GM21529 (cell line): ENCODE measurements around the gene MFF.
"Not testable (repeated sequence)": the region's sequence is repeated elsewhere in the genome, so short reads cannot be mapped to it uniquely, and the experiment has no call there.

Experiments
- ATAC-seq: cut with Tn5 transposase; IDR thresholded peaks from one replicate; pipeline ENCODE4 v1.9.1; 2021; ENCODE audit not compliant: unreplicated experiment

Gene MFF

DNA sequence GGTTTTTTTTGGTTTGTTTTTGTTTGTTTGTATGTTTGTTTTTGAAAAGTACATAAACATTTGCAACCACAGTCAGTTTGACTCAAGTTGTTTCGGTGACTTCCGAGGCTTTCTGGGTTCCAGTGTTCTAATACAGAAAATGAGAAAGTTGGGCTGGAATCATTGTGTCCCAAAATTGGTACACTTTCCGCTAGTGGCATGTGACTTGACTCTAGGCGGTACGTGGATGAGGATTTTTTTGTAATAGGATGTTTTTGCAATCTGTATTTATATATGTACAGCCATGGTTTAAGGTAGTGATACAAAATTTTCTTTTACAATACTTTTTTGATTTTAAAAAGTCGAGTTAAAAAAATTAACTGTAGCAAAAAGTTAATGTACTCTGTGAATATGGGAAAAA, 1.7 kb downstream of the MFF start:
- no peak for ATAC-seq

DNA sequence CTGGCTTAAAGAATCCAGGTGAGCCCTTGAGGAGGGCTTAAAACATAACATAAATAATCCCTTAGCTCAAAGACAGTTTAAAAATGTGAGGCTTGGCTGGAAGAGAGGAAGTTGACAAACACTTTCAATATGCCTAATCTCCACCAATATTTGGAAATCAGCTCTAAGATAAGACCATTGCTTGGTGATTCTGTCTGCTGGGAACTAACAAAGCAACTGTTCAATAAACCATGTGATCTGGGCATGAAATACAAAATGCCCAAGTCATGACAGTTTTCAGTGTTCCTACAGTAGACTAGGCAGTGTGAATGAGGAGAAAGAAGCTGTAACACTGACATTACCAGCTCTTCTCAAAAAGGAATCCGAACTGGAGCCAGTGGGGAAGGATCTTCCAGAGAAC, 10.7 kb downstream of the MFF start:
- no peak for ATAC-seq

DNA sequence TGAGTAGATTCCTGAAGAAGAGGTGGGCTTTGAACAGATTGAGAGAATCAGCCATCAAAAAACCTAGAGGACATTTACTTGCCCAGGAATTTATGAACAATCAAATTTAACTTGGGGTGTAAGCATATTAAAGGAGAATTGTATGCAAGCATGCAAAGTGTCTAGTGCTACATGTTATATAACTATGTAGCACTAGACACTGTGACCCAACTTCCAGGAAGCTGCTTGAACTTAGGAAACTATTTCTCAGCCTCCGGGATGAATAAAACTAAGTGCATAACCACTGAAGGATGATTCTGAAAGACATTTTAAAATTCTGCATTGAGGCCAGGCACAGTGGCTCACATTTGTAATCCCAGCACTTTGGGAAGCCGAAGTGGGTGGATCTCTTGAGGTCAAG, 12.4 kb downstream of the MFF start:
- ATAC-seq, result no peak

DNA sequence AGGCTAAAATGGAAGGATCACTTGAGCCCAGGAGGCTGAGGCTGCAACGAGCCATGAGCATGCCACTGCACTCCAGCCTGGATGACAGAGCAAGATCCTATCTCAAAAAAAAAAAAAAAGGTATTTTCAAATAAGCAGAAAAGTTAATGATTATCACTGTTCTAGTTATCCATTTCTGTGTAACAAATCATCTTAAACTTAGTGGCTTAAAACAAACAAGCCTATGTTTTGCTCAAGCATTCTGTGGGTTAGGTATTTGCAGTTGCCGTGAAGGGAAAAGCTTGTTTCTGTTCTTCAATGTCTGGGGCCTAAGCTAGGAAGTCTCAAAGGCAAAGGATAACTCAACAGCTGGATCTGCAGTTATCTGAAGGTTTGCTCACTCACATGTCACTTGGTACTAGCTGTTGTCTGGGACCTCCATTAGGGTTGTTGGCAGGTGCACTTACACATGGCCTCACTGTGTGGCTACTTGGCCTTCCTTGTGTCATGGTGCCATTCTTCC, 14.1 kb downstream of the MFF start:
- ATAC-seq, result no peak

DNA sequence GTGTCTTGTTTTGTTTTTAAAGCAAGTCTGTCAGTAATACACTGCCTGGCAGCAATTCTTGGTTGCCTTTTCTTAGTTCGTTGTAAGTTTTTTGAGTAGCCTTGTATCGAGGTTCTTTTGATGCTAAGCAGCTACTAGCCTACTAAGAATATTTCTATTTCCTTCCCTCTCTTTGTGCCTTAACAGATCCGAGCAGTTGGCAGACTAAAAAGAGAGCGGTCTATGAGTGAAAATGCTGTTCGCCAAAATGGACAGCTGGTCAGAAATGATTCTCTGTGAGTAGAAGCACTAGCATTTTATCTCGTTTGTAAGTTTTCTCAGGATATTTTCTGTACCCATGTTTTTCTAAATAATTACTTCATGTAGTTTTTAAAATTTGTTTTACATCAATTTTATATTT, 15.1 kb downstream of the MFF start:
- ATAC-seq, result no peak

DNA sequence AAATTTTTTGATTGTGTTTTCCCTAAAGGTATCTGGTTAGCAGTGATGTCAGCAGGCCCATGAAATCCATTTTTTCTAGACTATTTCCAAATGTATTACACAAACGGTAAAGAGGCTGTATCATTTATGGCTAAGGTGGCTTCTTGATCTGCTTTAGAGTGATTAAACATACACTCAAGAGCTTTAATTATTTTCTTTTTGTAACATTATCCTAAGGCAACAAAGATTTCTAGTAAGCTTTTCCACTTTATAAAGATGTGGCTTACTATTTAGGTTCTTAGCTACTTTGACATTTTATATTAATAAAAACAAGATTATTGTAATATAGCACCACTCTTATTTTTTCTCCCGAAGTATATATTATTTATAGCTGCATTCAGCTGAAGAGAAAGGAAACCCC, 16.5 kb downstream of the MFF start:
- ATAC-seq, result no peak

DNA sequence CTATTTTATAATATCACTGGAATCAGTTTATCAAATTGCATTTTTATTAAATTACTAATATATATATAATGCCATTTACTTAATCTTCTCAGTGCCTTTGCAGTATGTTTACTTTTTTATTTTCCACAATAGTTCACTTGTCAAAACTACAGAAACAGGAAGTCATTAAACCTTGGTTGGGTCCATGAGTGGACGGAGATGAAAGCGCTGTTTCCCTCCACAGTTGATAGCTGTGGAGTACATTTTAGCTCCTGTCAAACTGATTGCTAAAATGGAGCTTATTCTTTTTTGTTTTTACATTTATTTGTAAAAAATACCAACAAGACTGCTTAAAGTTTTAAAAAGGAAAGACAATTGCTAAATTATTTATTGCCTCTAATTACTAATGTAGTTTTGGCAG, 19.2 kb downstream of the MFF start:
- no peak for ATAC-seq

DNA sequence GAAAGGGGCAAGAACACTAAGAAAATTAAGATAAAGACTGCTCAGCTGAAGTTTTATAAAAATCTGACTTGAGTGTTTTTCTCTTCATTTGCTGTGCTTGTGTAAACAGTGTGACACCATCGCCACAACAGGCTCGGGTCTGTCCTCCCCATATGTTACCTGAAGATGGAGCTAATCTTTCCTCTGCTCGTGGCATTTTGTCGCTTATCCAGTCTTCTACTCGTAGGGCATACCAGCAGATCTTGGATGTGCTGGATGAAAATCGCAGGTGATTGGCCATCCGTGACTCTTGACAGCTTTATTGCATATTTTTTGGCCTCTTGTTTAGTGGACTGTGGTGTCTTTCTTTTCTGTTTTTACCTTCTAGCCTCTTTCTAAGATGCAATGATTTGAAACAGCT, 22.1 kb downstream of the MFF start:
- ATAC-seq, result no peak

DNA sequence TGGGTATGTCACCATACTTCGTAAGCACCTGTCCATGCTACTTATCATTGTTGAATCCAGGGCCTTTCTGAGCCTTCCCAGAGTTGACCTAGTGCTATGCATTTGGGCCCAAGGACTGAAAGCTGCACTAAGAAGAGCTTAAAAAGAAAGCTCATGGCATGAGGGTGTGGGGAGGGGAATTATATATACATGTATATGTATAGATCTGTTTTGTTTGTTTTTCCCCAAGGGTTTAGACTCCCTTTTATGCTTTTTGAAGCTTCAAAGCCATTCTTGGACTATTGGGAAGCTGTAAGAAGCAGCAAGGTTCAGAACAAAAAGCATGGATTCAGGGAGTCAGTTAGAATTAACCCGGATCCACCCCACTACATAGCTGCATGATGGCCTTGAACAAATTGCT, 23.3 kb downstream of the MFF start:
- no peak for ATAC-seq

DNA sequence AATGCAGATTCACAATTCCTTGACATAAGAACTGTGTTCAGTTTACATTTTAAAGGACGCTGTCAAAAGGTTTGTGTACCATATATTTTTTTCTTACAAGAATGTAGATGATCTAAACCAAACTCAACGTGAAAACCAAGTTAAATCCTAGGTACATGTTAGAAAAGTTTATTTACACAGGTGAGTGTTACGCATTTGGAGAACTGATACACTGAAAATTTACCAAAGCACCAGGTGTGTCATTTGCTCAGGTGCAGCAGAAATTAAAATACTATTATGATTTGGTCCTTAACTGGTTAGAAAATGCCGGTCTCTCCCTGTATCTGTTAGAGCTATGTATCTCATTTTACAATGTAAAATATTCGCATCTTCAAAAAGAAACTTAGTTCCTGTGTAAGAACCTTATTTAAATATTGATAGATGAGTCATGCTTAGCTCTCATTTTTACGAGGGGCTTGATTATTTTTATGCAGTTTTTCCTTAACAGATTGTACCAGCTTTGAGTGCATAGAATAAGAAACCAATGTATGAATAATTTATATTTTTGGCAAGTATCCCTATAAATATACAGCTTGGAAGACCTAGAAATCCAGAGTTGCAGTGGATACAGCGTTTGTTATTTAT, 25.1 kb downstream of the MFF start:
- ATAC-seq, result no peak

DNA sequence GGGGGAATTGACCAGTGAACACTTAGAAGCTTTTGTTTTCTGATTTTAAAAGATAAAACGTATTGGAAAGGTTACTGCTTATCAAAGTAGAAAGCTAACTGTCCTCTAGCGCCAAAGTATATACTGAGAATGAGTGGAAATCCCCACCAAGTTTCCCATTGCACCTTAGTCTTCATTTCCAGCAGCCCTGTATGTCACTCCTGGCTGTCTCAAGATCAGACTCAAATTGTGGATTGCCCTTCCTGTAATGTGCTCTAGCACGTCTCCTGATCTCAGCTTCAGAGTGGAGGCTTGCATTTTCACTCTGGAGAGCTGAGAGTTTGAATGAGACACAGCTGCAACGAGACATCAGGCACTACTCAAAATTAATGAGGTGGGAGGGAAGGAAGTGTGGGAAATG, 26.6 kb downstream of the MFF start:
- ATAC-seq, result peak; percentile 87

DNA sequence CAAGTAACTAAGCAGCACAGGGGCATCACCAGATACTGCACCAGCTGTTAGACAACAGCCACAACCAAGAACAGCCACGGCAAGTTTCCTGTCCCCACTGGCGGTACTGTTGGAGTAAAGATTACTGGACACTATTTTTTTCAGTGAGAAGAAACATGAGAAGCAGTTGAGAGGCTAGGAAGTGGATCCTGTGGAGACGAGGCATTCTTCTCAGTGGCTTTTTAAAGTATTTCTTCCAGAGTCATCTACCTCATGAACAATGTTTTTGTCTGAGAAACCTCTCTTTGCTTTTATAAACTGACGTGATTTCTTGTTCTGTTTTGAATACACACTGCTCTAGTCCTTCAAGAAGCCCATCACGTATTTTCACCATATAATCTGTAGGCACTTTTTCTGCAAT, 35.3 kb downstream of the MFF start:
- ATAC-seq, result no peak

DNA sequence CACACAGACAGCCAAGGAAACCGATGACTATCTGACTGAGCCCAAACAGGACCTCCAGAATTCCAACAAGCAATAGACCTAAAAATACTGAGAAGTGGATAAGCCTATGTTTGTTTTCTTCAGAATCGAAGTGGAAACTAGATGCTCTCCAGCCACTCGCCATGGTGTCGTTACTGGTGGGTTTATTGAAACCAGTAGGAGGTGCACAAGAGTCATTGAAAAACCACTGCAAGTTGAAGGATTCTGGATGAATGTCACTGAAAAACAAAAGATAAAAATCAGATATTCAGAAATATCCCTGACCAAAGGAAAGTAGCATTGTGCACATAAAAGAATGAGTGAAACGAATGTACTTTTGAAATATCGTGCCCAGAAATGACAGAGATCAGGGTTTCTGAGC, 38.7 kb downstream of the MFF start:
- ATAC-seq, result no peak

DNA sequence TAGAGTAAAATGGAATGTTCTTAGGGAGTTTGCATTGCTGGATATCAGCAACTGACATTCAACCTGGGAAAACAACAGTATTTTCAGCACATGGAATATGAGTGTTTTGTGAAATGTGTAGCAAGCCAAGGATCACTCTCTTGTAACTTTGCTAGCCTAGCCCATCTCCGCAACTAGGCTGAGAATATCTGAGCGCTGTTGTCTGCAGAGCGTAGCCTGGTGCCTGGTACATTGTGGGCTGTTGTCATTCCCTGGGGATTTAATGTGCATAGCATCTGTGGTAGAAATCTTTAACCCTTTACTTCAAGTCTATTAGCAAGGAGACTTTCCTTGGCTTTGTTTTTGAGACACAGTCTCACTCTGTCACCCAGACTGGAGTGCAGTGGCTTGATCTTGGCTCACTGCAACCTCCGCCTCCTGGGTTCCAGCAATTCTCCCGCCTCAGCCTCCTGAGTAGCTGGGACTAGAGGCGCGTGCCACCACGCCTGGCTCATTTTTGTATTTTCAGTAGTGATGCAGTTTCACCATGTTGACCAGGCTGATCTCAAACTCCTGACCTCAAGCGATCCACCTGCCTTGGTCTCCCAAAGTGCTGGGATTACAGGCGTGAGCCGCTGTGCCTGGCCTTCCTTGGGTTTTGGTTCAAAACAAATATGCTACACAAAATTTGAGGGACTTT, 39.7 kb downstream of the MFF start:
- ATAC-seq, result not testable (repeated sequence)

DNA sequence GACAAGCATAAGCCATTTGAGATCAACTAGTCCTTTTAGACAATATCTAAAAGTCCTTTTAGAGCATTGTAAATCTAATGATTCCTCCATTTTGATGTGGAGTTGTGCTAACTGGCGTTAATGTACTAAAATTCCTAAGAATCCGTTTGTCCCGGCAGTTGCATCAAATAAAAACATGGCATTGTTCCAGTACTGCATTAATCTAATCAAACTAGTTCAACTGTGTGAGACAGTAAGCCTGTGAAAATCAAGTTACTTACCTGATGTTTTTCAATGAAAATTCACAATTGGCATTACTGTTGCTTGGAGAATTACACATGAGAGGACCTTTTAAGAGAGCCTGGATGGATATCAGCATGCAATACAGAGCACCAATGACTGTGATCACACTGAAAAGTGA, 40.8 kb downstream of the MFF start:
- no peak for ATAC-seq

DNA sequence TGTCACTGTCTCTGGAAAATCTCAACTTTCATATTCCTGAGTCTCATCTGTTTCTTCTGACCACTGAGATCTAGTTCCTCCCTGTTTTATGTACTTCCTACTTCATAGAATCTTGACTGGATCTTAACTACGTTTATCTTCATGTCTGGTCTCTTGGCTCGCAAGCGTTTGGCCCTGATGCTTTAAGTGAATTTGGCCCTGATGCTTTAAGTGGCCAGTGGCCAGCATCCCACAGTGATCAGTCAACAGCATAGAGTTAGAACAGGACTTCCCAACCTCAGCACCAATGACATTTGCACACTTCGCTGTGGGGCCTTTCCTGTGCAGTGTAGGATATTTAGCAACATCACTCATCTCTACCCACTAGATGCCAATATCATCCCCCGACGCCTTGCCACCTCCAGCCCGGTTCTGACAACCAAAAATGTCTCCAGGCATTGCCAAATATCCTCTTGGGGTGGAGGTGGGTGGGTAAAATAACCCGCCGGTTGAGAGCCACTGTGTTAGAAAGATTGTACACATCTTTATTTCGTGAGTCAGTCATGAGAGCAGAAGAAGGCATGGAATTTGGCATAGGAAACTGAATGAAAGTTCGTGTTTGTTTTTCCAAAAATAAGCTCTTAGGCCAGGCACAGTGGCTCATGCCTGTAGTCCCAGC, 41.8 kb downstream of the MFF start:
- ATAC-seq, result no peak

DNA sequence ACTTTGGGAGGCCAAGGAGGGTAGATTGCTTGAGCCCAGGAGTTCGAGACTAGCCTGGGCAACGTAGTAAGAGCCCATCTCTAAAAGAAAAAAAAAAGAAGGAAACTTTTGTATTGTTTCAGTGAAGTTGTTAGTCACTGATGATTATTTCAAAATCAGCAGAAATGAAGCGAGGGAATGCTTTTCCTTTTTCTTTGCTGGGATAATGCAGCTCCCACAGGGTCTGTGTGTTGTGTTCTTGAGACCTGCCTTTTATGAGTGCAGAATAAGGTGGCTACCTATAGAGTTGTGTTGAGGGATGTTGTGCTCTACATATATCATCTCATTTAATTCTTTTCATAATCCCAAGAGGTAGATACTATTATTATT, 42.4 kb downstream of the MFF start:
- ATAC-seq, result no peak

DNA sequence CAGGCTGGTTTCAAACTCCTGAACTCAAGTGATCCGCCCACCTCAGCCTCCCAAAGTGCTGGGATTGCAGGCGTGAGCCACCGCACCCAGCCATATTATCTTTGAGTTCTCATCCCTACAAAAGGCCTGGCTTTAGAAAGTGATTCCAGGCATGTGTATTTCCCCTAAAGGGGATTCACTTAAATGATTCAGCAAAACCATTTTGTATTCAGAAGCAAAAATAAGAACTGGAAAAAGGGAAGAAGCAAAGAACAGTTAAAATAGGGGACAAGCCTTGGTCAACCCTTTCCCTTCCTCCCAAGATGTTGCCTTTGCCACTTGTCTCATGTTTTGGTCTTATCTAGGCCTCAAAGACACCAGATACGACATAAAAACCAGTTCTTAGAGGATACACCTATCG, 43.5 kb downstream of the MFF start:
- ATAC-seq, result no peak

DNA sequence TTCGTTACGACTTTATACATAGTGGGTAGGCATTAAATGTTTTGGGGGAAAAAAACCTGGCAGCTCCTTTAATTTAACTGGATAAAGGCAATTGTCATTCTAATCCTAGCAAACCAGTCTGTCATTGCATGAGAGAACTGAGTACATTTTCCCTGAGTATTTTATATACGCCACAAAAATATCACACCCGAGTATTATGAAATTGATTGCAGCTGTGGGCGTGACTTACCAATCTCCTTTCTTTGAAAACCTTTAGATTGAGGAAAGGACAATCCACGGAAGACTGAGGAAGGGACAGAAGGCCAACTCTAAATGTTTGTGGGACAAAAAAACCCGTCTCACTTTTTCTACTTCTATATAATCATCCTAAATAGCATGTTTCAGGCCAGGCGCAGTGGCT, 45.0 kb downstream of the MFF start:
- no peak for ATAC-seq

DNA sequence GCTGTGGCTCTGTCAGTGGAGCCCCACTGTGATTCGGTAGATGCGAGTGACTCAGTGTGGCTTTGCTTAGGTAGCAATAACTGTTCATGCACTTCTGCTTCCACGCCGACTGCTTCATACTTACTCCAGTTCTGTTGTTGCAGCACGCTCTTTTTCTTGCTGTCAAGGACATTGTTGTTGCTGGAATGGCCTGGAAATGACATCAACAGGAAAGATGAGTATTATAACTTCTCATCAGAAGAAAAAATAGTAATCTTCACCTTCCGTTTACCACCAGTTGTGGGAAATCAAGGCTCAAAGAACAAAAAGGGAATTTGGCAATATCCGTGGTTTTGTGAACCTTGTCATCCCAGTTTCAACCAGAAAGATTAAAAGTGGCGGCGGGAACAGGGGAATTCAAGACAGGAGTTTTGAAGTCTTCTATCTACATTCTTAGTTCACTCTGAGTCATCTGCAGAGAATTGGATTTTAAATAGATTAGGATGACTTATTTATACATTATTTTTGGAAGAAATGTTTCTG, 45.8 kb downstream of the MFF start:
- no peak for ATAC-seq

DNA sequence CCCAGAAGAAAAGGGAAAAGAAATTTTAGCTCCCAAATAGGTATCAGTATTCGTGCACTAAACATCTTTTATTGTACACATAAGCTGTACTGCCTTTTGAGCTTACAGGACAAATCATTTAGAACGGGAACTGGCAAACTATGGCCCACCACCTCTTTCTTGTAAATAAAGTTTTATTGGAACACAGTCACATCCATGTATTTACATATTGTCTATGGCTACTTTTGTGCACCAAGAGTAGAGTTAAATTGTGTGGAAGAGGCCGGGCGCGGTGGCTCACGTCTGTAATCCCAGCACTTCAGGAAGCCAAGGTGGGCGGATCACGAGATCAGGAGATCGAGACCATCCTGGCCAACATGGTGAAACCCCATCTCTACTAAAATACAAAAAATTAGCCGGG, 48.3 kb downstream of the MFF start:
- no peak for ATAC-seq

DNA sequence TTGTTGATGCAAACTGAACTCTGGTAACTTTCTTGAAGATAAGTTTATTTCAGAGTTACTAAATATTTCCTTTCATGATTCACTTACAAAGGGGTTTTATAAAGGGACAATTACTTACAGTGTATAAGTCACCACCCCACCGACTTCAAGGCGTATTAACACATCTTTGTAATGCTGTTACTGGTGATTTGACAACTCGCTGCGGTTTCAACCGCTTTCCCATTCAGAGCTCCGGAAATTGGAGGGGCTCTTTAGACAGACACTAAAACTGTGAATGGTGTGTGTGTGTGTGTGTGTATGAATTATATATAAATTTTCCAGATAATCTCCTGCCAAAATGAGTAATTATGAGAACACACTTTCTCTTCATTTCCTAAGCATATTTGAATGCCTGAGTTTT, 49.1 kb downstream of the MFF start:
- ATAC-seq, result no peak
